Activated CD4-positive, CD25-positive, alpha-beta regulatory T cell (primary cell): ENCODE data around the gene ENAM.
"Not testable (repeated sequence)": the region's sequence is repeated elsewhere in the genome, so short reads cannot be mapped to it uniquely, and the experiment has no call there.

Source experiments
- DNase-seq, 4 experiments: peaks; one replicate each; lab custom pipeline; 2025; lab: John Stamatoyannopoulos, UW

The ENAM gene

GRCh38 chr4:70676554-70677090 lies 48.1 kb downstream of the ENAM start:
- no peak for DNase-seq

- no peak for DNase-seq
Observed at GRCh38 chr4:70678383-70678999, 49.9 kb downstream of the ENAM start.

GRCh38 chr4:70680934-70681333 lies 52.4 kb downstream of the ENAM start:
- DNase-seq = no peak

- DNase-seq = no peak
Observed at GRCh38 chr4:70681704-70682103, 53.2 kb downstream of the ENAM start.

- DNase-seq = not testable (repeated sequence)
Observed at GRCh38 chr4:70682142-70682541, 53.6 kb downstream of the ENAM start.

- peak in 1 of 4 experiments; percentile 4 for DNase-seq
Observed at GRCh38 chr4:70687392-70687791, 58.8 kb downstream of the ENAM start.

GRCh38 chr4:70687821-70688794 lies 59.6 kb downstream of the ENAM start, which contains the start of gene UTP3:
TSS of gene UTP3 (plus strand) at chr4:70688532. CDS start at chr4:70688678, 146 bp downstream.
- peak; percentile 79 to 89 (median 82) for DNase-seq

- DNase-seq = no peak
Observed at GRCh38 chr4:70688795-70689231, 60.3 kb downstream of the ENAM start.

- DNase-seq = no peak
Observed at GRCh38 chr4:70691661-70692060, 63.1 kb downstream of the ENAM start.

GRCh38 chr4:70694633-70695032 lies 66.1 kb downstream of the ENAM start:
- not testable (repeated sequence) for DNase-seq
